ENCODE data around the gene LIPC.
"Not testable (repeated sequence)": the region's sequence is repeated elsewhere in the genome, so short reads cannot be mapped to it uniquely, and the experiment has no call there.

The LIPC gene

GRCh38 chr15:58574631-58575030 lies 142.8 kb downstream of the LIPC start:
- no peak for DNase-seq (ENCODE audit: low read depth in 4 of 4, low spot score in 1 of 4)

GRCh38 chr15:58575045-58575786 lies 143.4 kb downstream of the LIPC start:
- DNase-seq (ENCODE audit: low read depth in 4 of 4, low spot score in 1 of 4), result no peak

- no peak for DNase-seq (ENCODE audit: low read depth in 4 of 4, low spot score in 1 of 4)
Measured at GRCh38 chr15:58576657-58577056, 144.9 kb downstream of the LIPC start.

DNA sequence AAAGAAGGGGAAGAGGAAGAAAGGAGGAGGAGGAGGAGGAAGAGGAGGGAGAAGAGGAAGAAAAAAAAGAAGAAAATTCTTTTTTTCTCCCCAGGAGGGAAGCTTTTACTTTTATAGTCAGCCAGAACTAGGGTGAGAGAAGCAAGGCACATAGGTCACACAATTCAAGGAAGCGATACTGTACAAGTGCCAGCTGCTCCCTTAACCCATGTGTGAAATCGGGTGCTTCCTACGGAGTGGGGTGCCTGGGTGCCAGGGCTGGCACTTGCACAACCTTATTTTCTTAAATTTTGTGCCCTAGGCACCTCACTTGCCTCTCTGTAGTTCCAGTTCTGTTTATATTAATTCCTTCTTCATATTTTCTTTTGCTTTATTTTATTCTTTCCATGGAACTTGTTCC lies 150.4 kb downstream of the LIPC start:
- DNase-seq (ENCODE audit: low read depth in 4 of 4, low spot score in 1 of 4), result no peak

DNA sequence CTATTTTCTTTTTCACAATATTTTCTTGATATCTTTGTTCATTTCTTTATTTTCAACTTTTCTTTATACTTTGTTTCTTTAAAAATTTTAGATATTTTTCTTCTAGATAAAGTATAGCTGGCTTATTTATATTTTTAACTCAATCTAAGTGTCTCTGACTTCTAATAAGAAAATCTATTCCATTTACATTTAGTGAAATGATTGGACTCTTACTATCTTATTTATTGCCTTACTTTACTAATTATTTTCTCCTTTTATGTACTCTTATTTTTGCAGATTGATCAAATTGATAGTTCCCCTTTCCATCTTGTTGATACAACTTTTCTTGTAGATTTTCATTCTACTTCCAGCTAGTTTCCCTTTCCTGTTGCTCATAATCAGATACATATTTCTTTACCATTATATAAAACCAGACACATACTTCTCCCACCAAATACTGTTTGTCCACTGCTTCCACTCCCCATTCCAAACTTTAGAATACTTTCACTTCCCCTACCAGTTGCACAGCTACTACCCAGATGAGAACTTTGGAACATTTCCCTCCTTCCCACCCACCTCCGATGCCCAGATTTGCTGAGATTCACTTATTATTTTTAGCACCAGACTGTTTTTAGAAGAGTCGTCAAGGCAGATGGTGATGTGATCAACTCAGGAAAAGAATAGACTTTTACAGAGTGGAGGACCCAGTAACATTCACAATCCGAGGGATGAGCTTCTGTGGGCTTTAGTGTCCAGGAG lies 151.5 kb downstream of the LIPC start:
- no peak for DNase-seq (ENCODE audit: low read depth in 4 of 4, low spot score in 1 of 4)

- no peak for DNase-seq (ENCODE audit: low read depth in 4 of 4, low spot score in 1 of 4)
Measured at GRCh38 chr15:58584789-58585461, 153.1 kb downstream of the LIPC start.

GRCh38 chr15:58585693-58586443 lies 154.1 kb downstream of the LIPC start:
- no peak for DNase-seq (ENCODE audit: low read depth in 4 of 4, low spot score in 1 of 4)

- no peak for DNase-seq (ENCODE audit: low read depth in 4 of 4, low spot score in 1 of 4)
Measured at GRCh38 chr15:58587486-58587885, 155.7 kb downstream of the LIPC start.

GRCh38 chr15:58588096-58588495 lies 156.3 kb downstream of the LIPC start:
- DNase-seq (ENCODE audit: low read depth in 4 of 4, low spot score in 1 of 4), result no peak

DNA sequence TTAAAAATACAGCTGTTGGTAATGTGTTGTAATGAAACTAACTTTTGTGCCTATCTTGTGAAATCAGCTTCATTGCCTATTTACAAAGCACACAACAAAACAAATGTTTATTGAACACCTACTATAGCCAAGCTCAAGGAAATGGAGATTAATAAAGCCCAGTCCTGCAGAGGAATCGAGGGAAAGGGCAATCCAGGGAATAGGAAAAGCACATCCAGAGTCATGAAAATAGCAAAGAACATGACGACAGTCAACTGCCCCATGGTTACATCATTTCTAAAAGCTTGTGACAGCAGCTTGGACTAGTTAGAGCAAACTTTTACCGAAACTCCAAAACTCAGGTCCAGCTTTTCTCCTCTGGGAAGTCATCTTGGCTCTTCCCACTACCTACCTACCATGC lies 157.3 kb downstream of the LIPC start:
- DNase-seq (ENCODE audit: low read depth in 4 of 4, low spot score in 1 of 4), result no peak

GRCh38 chr15:58590236-58590635 lies 158.4 kb downstream of the LIPC start:
- DNase-seq (ENCODE audit: low read depth in 4 of 4, low spot score in 1 of 4), result no peak

DNA sequence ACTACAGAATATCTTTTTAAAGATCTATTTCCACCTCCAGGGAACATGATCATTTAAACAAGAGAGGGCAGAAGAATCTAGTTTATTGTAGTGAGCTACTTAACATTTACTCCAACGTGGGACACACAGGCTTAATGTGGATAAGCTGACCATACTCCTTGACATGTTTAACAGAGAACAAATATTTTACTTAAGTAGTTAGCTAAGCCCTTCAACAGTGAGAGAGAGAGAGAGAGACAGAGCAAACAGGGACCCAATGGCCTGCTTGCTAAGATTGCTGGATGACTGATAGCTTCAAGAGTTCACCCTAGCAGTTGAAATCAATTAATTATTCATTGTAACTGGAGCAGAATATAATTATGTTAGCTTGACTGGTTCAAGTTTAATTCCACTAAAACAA lies 159.1 kb downstream of the LIPC start:
- no peak for DNase-seq (ENCODE audit: low read depth in 4 of 4, low spot score in 1 of 4)

GRCh38 chr15:58593870-58594269 lies 162.1 kb downstream of the LIPC start:
- DNase-seq (ENCODE audit: low read depth in 4 of 4, low spot score in 1 of 4), result no peak

DNA sequence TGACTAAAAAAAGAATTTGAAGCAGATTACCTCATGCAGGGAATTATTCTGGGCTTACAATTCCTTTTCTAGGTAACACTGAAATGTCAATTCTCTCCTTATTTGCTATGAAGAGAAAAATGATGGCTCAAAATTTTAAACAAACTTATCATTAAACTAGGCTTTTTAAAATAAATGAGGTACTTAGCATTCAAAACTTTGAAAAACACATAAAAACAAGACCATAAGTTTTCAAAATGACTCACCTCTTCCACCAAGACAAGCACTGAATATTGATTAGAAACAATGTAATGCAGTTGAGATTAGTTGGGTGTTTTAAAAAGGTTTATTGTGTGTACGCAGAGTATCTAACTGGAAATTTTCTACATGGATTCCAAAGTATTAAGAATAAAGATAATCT lies 163.1 kb downstream of the LIPC start:
- no peak for DNase-seq (ENCODE audit: low read depth in 4 of 4, low spot score in 1 of 4)

DNA sequence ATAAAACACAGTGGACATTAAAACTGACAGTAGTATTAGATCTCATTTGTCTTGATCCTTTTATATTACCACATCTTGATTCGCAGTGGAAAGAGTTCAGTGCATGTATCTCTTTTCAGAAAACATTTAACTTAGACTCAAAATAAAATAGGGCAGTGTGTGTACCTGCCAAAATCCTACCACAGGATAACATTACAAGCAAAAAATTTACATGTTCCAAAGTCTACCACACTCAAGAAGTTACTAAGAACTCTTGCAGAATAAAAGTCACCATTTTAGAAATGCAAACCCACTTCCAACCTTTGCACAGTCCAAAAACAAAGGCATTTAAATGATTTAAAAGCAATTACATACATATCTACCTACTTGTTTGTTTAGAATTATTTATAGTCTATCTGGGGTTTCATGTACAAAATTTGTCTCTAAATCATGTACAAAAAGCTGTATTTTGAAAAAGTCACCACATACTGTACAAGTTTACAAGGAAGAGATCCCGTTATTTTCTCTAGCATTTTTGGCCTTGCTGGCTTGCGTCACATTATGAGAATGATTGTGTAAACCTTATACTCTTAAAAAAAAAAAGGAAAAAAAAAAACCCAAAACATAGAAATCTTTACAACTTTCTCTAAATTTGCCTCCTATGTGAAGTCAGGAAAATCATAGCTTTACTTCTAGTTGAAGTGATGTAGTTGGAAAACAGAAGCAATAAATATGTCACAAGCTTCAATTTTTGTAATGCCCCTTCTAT lies 163.9 kb downstream of the LIPC start:
- no peak for DNase-seq (ENCODE audit: low read depth in 4 of 4, low spot score in 1 of 4)

DNA sequence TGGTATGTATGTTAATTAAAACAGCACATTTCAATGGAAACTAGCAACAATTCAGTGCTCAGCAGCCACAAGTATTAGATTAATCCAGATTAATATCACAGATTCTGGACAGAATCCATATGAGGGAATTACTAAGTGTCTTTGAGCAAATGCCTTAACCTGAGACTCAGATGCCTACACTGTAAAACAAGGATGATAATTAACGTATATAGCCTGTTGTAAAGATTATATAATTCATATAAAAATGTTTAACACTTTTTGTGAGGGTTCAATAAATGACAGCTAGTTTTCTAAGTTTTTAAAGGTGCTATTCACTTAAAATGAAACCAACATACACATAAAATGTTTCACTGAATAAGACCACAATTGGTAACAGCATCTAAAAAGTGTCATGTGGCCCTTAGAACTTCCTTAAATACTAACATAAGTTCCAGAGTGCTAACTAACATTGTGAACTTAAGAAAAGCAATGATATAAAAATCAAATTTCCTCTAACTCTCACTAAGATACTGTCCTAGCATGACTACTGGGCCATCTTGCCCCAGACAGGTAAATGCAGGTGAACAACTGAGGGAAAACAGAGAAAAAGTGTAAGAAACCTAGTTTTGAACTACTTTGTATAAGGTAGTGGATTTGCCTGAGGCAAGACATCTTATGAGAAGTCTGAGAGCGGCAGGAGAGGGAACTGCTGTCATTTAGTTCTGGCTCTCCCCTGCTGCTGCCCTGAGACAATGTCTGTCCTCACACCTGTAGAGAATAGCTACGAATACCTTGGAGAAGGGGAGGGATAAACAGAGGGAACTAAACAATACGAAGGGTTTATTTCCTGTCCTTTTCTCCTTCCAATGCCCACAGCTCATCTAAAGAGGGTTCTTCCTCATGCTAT lies 166.4 kb downstream of the LIPC start:
- no peak for DNase-seq (ENCODE audit: low read depth in 4 of 4, low spot score in 1 of 4)

- DNase-seq (ENCODE audit: low read depth in 4 of 4, low spot score in 1 of 4), result no peak
Measured at GRCh38 chr15:58598829-58599210, 167.0 kb downstream of the LIPC start.

DNA sequence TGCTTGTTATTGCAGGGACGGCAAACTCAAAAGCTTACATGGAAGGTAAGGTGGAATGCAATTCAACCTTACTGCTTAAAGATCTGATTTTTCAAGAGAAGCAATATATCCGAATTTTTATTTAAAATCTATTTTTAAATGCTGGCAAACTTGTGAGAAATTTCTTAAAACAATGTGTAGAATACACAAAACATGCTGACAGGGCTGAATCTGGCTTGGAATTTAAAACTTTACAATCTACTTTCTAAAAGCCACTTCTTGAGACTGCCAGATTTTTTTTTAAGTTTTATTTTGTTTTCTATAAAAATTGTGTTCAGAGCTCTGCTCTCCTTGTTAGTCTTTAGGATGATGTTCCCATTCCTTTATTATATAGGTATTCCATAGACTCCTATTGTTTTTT lies 171.0 kb downstream of the LIPC start:
- DNase-seq (ENCODE audit: low read depth in 4 of 4, low spot score in 1 of 4), result no peak

GRCh38 chr15:58603927-58604326 lies 172.1 kb downstream of the LIPC start:
- DNase-seq (ENCODE audit: low read depth in 4 of 4, low spot score in 1 of 4), result not testable (repeated sequence)

- no peak for DNase-seq (ENCODE audit: low read depth in 4 of 4, low spot score in 1 of 4)
Measured at GRCh38 chr15:58604455-58604923, 172.7 kb downstream of the LIPC start.
